B cell (primary cell): ENCODE results near the gene VNN1. TPM values are rescaled to one million over a fixed set of nuclear protein-coding genes. Genes with fewer than 3 reads are reported as not detected.

Experiments used
- ATAC-seq: fragments of 200-7000 bp; cut with Tn5 transposase; one replicate; pipeline ENCODE4 v1.10.0; 2021; ENCODE audit warnings: low read depth, mild to moderate bottlenecking, moderate number of reproducible peaks, moderate library complexity
- CTCF ChIA-PET: fragments of 350-600 bp; sonication (Branson Sonifier 250); formaldehyde crosslinking; loops from one replicate; lab custom pipeline; 2021; ENCODE audit warnings: antibody characterized with exemption, inconsistent platforms; lab: Charles Lee
- POLR2A ChIA-PET: fragments of 350-600 bp; sonication (Branson Sonifier 250); formaldehyde crosslinking; loops from one replicate; lab custom pipeline; 2021; ENCODE audit warnings: antibody characterized with exemption; lab: Charles Lee
- DNase-seq: peaks from one replicate; pipeline ENCODE4 v3.0.0; 2013
- H2AFZ ChIP-seq: 2 replicates; pipeline ENCODE4 v1.6.1; 2012; ENCODE audit warnings: mild to moderate bottlenecking, low read depth, low read length; ENCODE audit not compliant: insufficient read depth, poor library complexity, severe bottlenecking
- H3K27ac ChIP-seq, 2 donors: 1 replicate in 1 of 2; 2 replicates in 1 of 2; pipeline ENCODE4 v1.5.1; 2012 to 2013; ENCODE audit warnings: low read length in 2 of 2, mild to moderate bottlenecking in 2 of 2, moderate library complexity in 1 of 2
- H3K27me3 ChIP-seq, 4 experiments: fragments of 200-600 bp in 1 of 4; sonication (generic) in 1 of 4; replicated peaks in 1 of 4; 1 replicate in 2 of 4; 2 replicates in 2 of 4; pipeline versions ENCODE4 v1.6.1 to v1.7.0; 2013 to 2016; ENCODE audit warnings: low read length in 3 of 4, mild to moderate bottlenecking in 2 of 4, mixed read lengths in 1 of 4, moderate library complexity in 1 of 4; ENCODE audit not compliant: insufficient read depth in 4 of 4, control insufficient read depth in 3 of 4; ENCODE audit errors: control extremely low read depth in 1 of 4
- H3K36me3 ChIP-seq, 2 experiments: replicated peaks in 1 of 2; 1 replicate in 1 of 2; 2 replicates in 1 of 2; pipeline versions ENCODE4 v1.6.1 to v1.7.1; 2013; ENCODE audit warnings: low read length in 1 of 2; ENCODE audit not compliant: insufficient read depth in 2 of 2, control insufficient read depth in 1 of 2; ENCODE audit errors: control extremely low read depth in 1 of 2, extremely low read depth in 1 of 2
- H3K4me1 ChIP-seq, 2 donors: fragments of 200-600 bp in 1 of 2; sonication (generic) in 1 of 2; 1 replicate in 1 of 2; 2 replicates in 1 of 2; pipeline versions ENCODE4 v1.5.1 to v1.6.1; 2013 to 2017; ENCODE audit warnings: low read length in 2 of 2; ENCODE audit not compliant: control insufficient read depth in 2 of 2, insufficient read depth in 2 of 2
- H3K4me2 ChIP-seq: replicated peaks from 2 replicates; pipeline ENCODE3; 2012; ENCODE audit warnings: mild to moderate bottlenecking, low read depth, low read length; ENCODE audit not compliant: poor library complexity, severe bottlenecking
- H3K4me3 ChIP-seq, 5 experiments: fragments of 200-600 bp in 1 of 5; sonication (generic) in 1 of 5; 1 replicate in 3 of 5; 2 replicates in 2 of 5; pipeline versions ENCODE4 v1.5.1 to v1.7.0; 2011 to 2016; ENCODE audit warnings: low read length in 4 of 5, mild to moderate bottlenecking in 4 of 5, low read depth in 2 of 5, control low read depth in 1 of 5, moderate library complexity in 1 of 5; ENCODE audit not compliant: insufficient read depth in 1 of 5; ENCODE audit errors: control extremely low read depth in 1 of 5, extremely low read depth in 1 of 5
- H3K79me2 ChIP-seq: fragments of 200-600 bp; sonication (generic); one replicate; pipeline ENCODE4 v1.6.0; 2016; ENCODE audit warnings: low read length; ENCODE audit not compliant: control insufficient read depth, insufficient read depth
- H3K9ac ChIP-seq: fragments of 200-600 bp; sonication (generic); 2 replicates; pipeline ENCODE4 v1.6.1; 2017; ENCODE audit warnings: mild to moderate bottlenecking, low read length, moderate library complexity
- H3K9me3 ChIP-seq, 3 donors: one replicate each; pipeline versions ENCODE4 v1.6.1 to v1.7.1; 2013; ENCODE audit warnings: low read length in 2 of 3; ENCODE audit not compliant: control insufficient read depth in 2 of 3, insufficient read depth in 1 of 3; ENCODE audit errors: control extremely low read depth in 1 of 3
- H4K20me1 ChIP-seq: 2 replicates; pipeline ENCODE4 v1.6.0; 2012; ENCODE audit warnings: mild to moderate bottlenecking, low read length; ENCODE audit not compliant: insufficient read depth, control insufficient read depth, poor library complexity, severe bottlenecking
- H3K27ac Mint-ChIP-seq: one replicate; pipeline ENCODE4 v1.8.0; 2021; ENCODE audit warnings: mixed read lengths
- H3K27me3 Mint-ChIP-seq: one replicate; pipeline ENCODE4 v1.8.0; 2021; ENCODE audit warnings: mixed read lengths
- H3K4me1 Mint-ChIP-seq: one replicate; pipeline ENCODE4 v1.8.0; 2021; ENCODE audit warnings: mixed read lengths
- H3K4me3 Mint-ChIP-seq: one replicate; pipeline ENCODE4 v1.8.0; 2021; ENCODE audit warnings: mixed read lengths
- H3K9me3 Mint-ChIP-seq: one replicate; pipeline ENCODE4 v1.8.0; 2022; ENCODE audit warnings: mixed read lengths; ENCODE audit not compliant: insufficient read depth
- CTCF ChIP-seq: fragments of 200-600 bp; IDR thresholded peaks from one replicate; pipeline ENCODE4 v1.8.0; 2022; ENCODE audit warnings: antibody characterized with exemption, mild to moderate bottlenecking
- EZH2 ChIP-seq: IDR thresholded peaks from 2 replicates; pipeline ENCODE4 v1.6.1; 2012; ENCODE audit warnings: borderline replicate concordance, low read depth, mild to moderate bottlenecking, moderate library complexity, low read length; ENCODE audit not compliant: insufficient read depth, poor library complexity, severe bottlenecking
- WGBS: methylation state at CpG from one replicate; pipeline ENCODE4 v1.1.5; 2013; ENCODE audit warnings: missing lambda C conversion rate; ENCODE audit not compliant: insufficient coverage; 5-methylcytosine and 5-hydroxymethylcytosine counted together
- intact Hi-C: fragments of 100-400 bp; cut with micrococcal nuclease; formaldehyde crosslinking; loops from one replicate; pipeline ENCODE4 v1.10.0; 2022
- polyA plus RNA-seq: library from polyadenylated mRNA; depleted of rRNA; stranded (reverse); fragments of >200 nt; gene quantifications from 2 replicates; pipeline ENCODE4 v1.2.3, GENCODE V29; 2012
- total RNA-seq, 2 donors: library from RNA; stranded (reverse); fragments of 120-200 nt in 1 of 2; gene quantifications; 1 replicate in 1 of 2; 2 replicates in 1 of 2; pipeline versions ENCODE4 v1.2.3 to v1.2.4, GENCODE V29; 2013 to 2022

VNN1 gene
- total and polyA plus RNA-seq, 2 donors (not counting 1 experiment from before 2014, with no cell fraction given) = 0.04 TPM; not detected in 1

GRCh38 chr6:132686531-132686930 lies 27.3 kb downstream of the VNN1 start:
- Histone ChIP-seq H3K36me3 (no peaks in the 10 kb centered on the region), H3K79me2 (no peaks in the 10 kb centered on the region), H3K9ac (no peak overlapping the region), H3K4me1 (no peaks in the 10 kb centered on the region), H3K27ac (no peak overlapping the region), H3K4me3 (no peak overlapping the region), H4K20me1 (no peaks in the 10 kb centered on the region), H3K27me3 (peaks cover 0 to 12% (median 0%) of the 10 kb centered on the region in 4 experiments), H2AFZ (no peak overlapping the region), H3K9me3 (no peaks in the 10 kb centered on the region), H3K4me2 (no peak overlapping the region)
- Mint-ChIP-seq H3K4me3 (no peak overlapping the region), H3K27ac (no peak overlapping the region), H3K9me3 (no peaks in the 10 kb centered on the region), H3K4me1 (no peaks in the 10 kb centered on the region), H3K27me3 (peaks cover 38% of the 10 kb centered on the region)
- TF ChIP-seq EZH2 (no peak), CTCF (no peak)
- ChIA-PET POLR2A (no interaction called here), CTCF (no interaction called here)
- ATAC-seq = no peak
- no peak for DNase-seq
- WGBS = no CpG with 5 or more reads among the region's 3 CpGs
- intact Hi-C loops = no loop called here

- intact Hi-C loops = no loop called here
Observed at GRCh38 chr6:132685009-132685408, 28.8 kb downstream of the VNN1 start.

More at GRCh38 chr6:132685009-132685408, 28.8 kb downstream of the VNN1 start:
- Histone ChIP-seq H3K36me3 (no peaks in the 10 kb centered on the region), H3K27ac (no peak overlapping the region), H3K79me2 (no peaks in the 10 kb centered on the region), H3K9ac (no peak overlapping the region), H3K4me1 (no peaks in the 10 kb centered on the region), H3K4me2 (no peak overlapping the region), H4K20me1 (no peaks in the 10 kb centered on the region), H3K27me3 (peaks cover 0 to 8% (median 0%) of the 10 kb centered on the region in 4 experiments), H3K4me3 (no peak overlapping the region), H2AFZ (no peak overlapping the region), H3K9me3 (no peaks in the 10 kb centered on the region)
- CTCF ChIA-PET = interaction anchor here (1.6 kb wide), 1 partner anchor 15 kb away, joined by 5 read pairs; no protein-coding TSS in a partner anchor
- no peak overlapping the region for H3K4me3 Mint-ChIP-seq
- ATAC-seq (no peak), DNase-seq (no peak)
- peaks cover 27% of the 10 kb centered on the region for H3K27me3 Mint-ChIP-seq
- no peak overlapping the region for H3K27ac Mint-ChIP-seq
- WGBS = no CpG with 5 or more reads among the region's 3 CpGs
- POLR2A ChIA-PET = no interaction called here
- TF ChIP-seq EZH2 (no peak), CTCF (no peak)
- no peaks in the 10 kb centered on the region for H3K9me3 Mint-ChIP-seq
- H3K4me1 Mint-ChIP-seq = no peaks in the 10 kb centered on the region
